Liver (tissue), 3 donors: Measurements from ENCODE around the gene TERC.

ENCODE experiments used
- EGR1 ChIP-seq, 2 donors: IDR thresholded peaks; 2 replicates each; pipeline ENCODE4 v1.6.1; 2016 to 2018; ENCODE audit warnings: antibody characterized with exemption in 2 of 2, low read depth in 2 of 2
- FOXA1 ChIP-seq: IDR thresholded peaks from 2 replicates; pipeline ENCODE4 v1.6.1; 2016; ENCODE audit warnings: antibody characterized with exemption
- GABPA ChIP-seq, 2 donors: IDR thresholded peaks in 1 of 2; conservative IDR thresholded peaks in 1 of 2; 2 replicates each; pipeline ENCODE4 v1.6.1; 2016; ENCODE audit warnings: antibody characterized with exemption in 2 of 2, mild to moderate bottlenecking in 1 of 2, moderate library complexity in 1 of 2
- RXRA ChIP-seq, 2 donors: IDR thresholded peaks; 2 replicates each; pipeline ENCODE4 v1.6.1; 2017 to 2018; ENCODE audit warnings: antibody characterized with exemption in 2 of 2, mild to moderate bottlenecking in 1 of 2
- YY1 ChIP-seq: IDR thresholded peaks from 2 replicates; pipeline ENCODE4 v1.6.1; 2016; ENCODE audit warnings: antibody characterized with exemption, mild to moderate bottlenecking
- TF ChIP-seq, protein P1 (sequence below): fragments of 150-350 bp; IDR thresholded peaks from 2 replicates; pipeline ENCODE4 v1.5.1; 2017; ENCODE audit warnings: improper control_type of control experiment, low read depth, low read length; ENCODE audit not compliant: missing input control
- TF ChIP-seq, protein P2 (sequence below): IDR thresholded peaks from 2 replicates; pipeline ENCODE4 v1.6.1; 2016; ENCODE audit warnings: antibody characterized with exemption, mild to moderate bottlenecking
- donor health status: healthy.
- donor health status: healthy.

DNA sequence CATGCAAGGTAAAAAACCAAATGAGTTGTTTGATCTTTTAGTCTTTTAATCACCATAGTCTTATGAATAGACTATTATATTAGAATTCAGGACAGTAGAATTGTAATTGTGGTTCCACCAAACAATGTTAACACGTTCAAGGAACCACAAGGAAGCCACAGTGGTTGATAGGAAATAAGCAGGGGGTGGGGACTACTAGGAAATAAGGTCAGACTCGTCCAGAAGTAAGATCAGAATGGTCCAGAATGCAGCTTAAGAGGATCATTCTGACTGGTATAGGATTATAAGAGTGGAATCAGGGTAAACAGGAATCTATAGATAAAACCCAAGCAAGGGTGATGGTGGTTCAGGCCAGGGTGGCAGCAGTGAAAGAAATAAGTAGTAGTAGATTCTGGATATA is 15.9 kb upstream of the TERC start:
- TF ChIP-seq, protein P1, sequence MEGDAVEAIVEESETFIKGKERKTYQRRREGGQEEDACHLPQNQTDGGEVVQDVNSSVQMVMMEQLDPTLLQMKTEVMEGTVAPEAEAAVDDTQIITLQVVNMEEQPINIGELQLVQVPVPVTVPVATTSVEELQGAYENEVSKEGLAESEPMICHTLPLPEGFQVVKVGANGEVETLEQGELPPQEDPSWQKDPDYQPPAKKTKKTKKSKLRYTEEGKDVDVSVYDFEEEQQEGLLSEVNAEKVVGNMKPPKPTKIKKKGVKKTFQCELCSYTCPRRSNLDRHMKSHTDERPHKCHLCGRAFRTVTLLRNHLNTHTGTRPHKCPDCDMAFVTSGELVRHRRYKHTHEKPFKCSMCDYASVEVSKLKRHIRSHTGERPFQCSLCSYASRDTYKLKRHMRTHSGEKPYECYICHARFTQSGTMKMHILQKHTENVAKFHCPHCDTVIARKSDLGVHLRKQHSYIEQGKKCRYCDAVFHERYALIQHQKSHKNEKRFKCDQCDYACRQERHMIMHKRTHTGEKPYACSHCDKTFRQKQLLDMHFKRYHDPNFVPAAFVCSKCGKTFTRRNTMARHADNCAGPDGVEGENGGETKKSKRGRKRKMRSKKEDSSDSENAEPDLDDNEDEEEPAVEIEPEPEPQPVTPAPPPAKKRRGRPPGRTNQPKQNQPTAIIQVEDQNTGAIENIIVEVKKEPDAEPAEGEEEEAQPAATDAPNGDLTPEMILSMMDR = no peak
- TF ChIP-seq, protein P2, sequence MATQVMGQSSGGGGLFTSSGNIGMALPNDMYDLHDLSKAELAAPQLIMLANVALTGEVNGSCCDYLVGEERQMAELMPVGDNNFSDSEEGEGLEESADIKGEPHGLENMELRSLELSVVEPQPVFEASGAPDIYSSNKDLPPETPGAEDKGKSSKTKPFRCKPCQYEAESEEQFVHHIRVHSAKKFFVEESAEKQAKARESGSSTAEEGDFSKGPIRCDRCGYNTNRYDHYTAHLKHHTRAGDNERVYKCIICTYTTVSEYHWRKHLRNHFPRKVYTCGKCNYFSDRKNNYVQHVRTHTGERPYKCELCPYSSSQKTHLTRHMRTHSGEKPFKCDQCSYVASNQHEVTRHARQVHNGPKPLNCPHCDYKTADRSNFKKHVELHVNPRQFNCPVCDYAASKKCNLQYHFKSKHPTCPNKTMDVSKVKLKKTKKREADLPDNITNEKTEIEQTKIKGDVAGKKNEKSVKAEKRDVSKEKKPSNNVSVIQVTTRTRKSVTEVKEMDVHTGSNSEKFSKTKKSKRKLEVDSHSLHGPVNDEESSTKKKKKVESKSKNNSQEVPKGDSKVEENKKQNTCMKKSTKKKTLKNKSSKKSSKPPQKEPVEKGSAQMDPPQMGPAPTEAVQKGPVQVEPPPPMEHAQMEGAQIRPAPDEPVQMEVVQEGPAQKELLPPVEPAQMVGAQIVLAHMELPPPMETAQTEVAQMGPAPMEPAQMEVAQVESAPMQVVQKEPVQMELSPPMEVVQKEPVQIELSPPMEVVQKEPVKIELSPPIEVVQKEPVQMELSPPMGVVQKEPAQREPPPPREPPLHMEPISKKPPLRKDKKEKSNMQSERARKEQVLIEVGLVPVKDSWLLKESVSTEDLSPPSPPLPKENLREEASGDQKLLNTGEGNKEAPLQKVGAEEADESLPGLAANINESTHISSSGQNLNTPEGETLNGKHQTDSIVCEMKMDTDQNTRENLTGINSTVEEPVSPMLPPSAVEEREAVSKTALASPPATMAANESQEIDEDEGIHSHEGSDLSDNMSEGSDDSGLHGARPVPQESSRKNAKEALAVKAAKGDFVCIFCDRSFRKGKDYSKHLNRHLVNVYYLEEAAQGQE = no peak
- no peak for TF ChIP-seq FOXA1
- no peak for TF ChIP-seq RXRA (IDR thresholded peaks at IDR 0.05)
- TF ChIP-seq EGR1 (IDR thresholded peaks at IDR 0.05; ENCODE audit: low read depth in 2 of 2) = no peak
- TF ChIP-seq GABPA (IDR thresholded peaks at IDR 0.05 in 1 of 2, conservative IDR thresholded peaks at IDR 0.05 in 1 of 2) = no peak
- no peak for TF ChIP-seq YY1
